ENCODE results near the gene KIF25. TPM values are rescaled to one million over a fixed set of nuclear protein-coding genes. Genes with fewer than 3 reads are reported as not detected.

Gene KIF25
- total and polyA plus RNA-seq, 5 donors from 2014 or later: not detected

DNA sequence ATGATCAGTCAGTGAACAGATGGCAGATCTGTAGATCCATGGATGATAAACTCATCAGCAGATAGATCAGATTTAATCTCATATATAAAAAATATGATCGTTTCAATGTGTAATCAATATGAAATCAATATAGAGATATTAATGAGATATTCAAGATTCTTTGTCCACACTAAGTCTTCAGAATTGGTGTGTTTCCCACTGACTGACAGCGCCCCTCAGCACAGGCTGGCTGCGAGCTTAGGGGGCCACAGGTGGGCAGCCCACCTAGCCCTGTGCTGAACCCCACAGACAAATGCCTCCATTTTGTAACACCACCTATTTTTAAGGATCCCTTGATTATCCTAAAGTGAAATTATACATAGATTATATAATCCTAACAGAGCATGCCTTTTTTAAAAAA lies 49.2 kb downstream of the KIF25 start:
- H3K36me3 ChIP-seq (ENCODE audit: control insufficient read depth, insufficient read depth, low read length): no peaks in the 10 kb centered on the region
- peaks cover 0 to 9% of the 10 kb centered on the region in 2 experiments for H3K9me3 ChIP-seq (ENCODE audit: control insufficient read depth in 2 of 2, low read length in 2 of 2)
- Mint-ChIP-seq H3K9me3 (peaks cover 0 to 2% (median 0%) of the 10 kb centered on the region in 7 donors), H3K4me1 (no peaks in the 10 kb centered on the region), H3K27ac (no peak overlapping the region), H3K4me3 (no peak overlapping the region), H3K27me3 (no peaks in the 10 kb centered on the region), H3K36me3 (no peaks in the 10 kb centered on the region)
- ATAC-seq (ENCODE audit: low read depth in 2 of 2) (no peak), DNase-seq (no peak)
- no peak overlapping the region for H3K4me3 ChIP-seq (ENCODE audit: low read depth, low read length)
- no peaks in the 10 kb centered on the region for H3K27me3 ChIP-seq (ENCODE audit: control insufficient read depth, insufficient read depth, low read length)
- no peaks in the 10 kb centered on the region for H3K4me1 ChIP-seq (ENCODE audit: control insufficient read depth, insufficient read depth, low read length, poor library complexity, severe bottlenecking)
- H3K27ac ChIP-seq (ENCODE audit: insufficient read depth, low read length, poor library complexity, severe bottlenecking): no peak overlapping the region

DNA sequence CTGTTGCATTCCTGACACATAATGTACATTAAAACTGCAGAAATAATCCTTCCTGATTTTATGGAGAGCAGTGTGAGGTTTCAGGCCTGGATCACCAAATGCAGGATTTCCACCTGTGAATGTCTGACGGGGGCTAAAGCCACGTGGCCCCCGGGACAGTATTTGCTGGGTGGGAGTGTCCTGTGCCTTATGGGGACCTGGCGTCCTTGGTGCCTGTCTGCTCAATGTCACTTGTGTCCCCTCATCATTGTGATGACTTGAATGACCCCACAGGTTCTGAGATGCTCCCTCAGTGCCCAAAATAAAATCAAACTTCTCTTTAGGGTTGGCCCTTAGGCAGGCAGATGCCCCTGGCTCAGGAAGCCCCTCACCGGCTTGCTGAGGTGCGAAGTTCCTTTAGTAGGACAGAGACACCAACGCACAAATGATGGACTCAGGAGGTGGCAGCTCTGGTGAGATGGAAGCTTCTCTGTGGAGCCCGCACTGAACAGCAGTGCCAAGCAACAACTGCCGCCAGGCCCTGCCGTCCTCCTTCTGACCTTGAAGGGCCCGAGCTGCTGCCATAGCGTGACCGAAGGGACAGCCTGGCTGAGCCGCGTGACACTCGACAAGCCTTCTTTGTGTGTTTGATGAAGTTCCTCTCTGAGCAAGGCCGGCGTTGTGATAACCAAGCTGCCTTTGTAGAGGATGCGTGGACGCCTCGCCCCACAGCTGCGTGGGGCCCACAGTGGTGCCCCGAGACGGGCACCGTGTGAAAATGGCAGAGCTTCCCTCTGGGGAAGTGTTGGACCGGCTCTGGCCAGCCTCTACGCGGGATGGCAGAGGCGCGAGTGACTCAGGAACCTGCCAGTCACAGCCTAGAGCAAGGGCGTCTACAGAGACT lies 50.6 kb downstream of the KIF25 start:
- no peak for DNase-seq
- no peak overlapping the region for H3K27ac Mint-ChIP-seq
- H3K9me3 Mint-ChIP-seq: no peaks in the 10 kb centered on the region
- H3K27me3 Mint-ChIP-seq: no peaks in the 10 kb centered on the region
- Histone ChIP-seq H3K27ac (ENCODE audit: insufficient read depth, low read length, poor library complexity, severe bottlenecking) (no peak overlapping the region), H3K9me3 (ENCODE audit: control insufficient read depth in 2 of 2, low read length in 2 of 2) (no peaks in the 10 kb centered on the region), H3K4me3 (ENCODE audit: low read depth, low read length) (no peak overlapping the region), H3K36me3 (ENCODE audit: control insufficient read depth, insufficient read depth, low read length) (no peaks in the 10 kb centered on the region), H3K27me3 (ENCODE audit: control insufficient read depth, insufficient read depth, low read length) (no peaks in the 10 kb centered on the region), H3K4me1 (ENCODE audit: control insufficient read depth, insufficient read depth, low read length, poor library complexity, severe bottlenecking) (no peaks in the 10 kb centered on the region)
- ATAC-seq (ENCODE audit: low read depth in 2 of 2): no peak
- H3K36me3 Mint-ChIP-seq: no peaks in the 10 kb centered on the region
- no peaks in the 10 kb centered on the region for H3K4me1 Mint-ChIP-seq
- no peak overlapping the region for H3K4me3 Mint-ChIP-seq

DNA sequence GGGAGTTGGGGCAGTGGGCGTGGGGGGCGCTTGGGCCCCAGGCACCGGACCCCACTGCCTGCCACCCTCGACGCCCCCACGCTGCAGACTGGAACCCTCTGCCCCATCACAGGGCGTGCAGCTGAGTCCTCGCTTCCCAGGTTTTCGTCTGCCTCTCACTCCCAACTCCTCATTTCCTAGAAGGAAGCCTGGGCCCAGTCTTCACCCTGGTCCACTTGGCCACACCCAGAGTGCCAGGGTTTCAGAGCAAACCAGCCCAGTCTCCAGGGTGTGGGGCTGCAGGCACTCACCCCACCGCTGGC lies 51.2 kb downstream of the KIF25 start:
- Histone ChIP-seq H3K27me3 (ENCODE audit: control insufficient read depth, insufficient read depth, low read length) (no peaks in the 10 kb centered on the region), H3K36me3 (ENCODE audit: control insufficient read depth, insufficient read depth, low read length) (no peaks in the 10 kb centered on the region), H3K4me3 (ENCODE audit: low read depth, low read length) (no peak overlapping the region), H3K4me1 (ENCODE audit: control insufficient read depth, insufficient read depth, low read length, poor library complexity, severe bottlenecking) (no peaks in the 10 kb centered on the region), H3K9me3 (ENCODE audit: control insufficient read depth in 2 of 2, low read length in 2 of 2) (no peaks in the 10 kb centered on the region), H3K27ac (ENCODE audit: insufficient read depth, low read length, poor library complexity, severe bottlenecking) (no peak overlapping the region)
- DNase-seq (no peak), ATAC-seq (ENCODE audit: low read depth in 2 of 2) (no peak)
- H3K4me3 Mint-ChIP-seq: no peak overlapping the region
- no peaks in the 10 kb centered on the region for H3K36me3 Mint-ChIP-seq
- H3K27me3 Mint-ChIP-seq: no peaks in the 10 kb centered on the region
- H3K9me3 Mint-ChIP-seq: no peaks in the 10 kb centered on the region
- no peak overlapping the region for H3K27ac Mint-ChIP-seq
- no peaks in the 10 kb centered on the region for H3K4me1 Mint-ChIP-seq

DNA sequence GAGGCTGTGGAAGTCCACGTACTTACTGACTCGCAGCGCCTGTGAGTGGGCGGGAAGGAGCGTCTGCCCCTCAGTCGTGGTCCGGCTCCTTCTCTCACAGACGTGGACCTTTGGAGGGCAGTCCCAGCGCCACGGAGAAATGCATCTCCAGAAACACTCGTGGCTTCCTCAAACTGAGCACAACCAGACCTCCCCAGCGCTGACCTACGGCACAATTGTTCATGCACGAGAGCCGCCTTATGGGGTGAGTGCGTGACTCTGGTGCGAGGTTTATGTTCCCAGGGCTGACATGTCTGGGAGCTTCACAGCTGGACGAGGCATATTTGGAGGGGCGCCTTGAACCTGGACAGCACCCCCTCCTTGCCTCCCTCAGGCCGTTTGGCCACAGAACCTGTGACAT lies 51.8 kb downstream of the KIF25 start:
- Histone ChIP-seq H3K36me3 (ENCODE audit: control insufficient read depth, insufficient read depth, low read length) (no peaks in the 10 kb centered on the region), H3K9me3 (ENCODE audit: control insufficient read depth in 2 of 2, low read length in 2 of 2) (no peaks in the 10 kb centered on the region), H3K4me3 (ENCODE audit: low read depth, low read length) (no peak overlapping the region), H3K4me1 (ENCODE audit: control insufficient read depth, insufficient read depth, low read length, poor library complexity, severe bottlenecking) (no peaks in the 10 kb centered on the region), H3K27me3 (ENCODE audit: control insufficient read depth, insufficient read depth, low read length) (no peaks in the 10 kb centered on the region), H3K27ac (ENCODE audit: insufficient read depth, low read length, poor library complexity, severe bottlenecking) (no peak overlapping the region)
- DNase-seq (no peak), ATAC-seq (ENCODE audit: low read depth in 2 of 2) (no peak)
- H3K4me1 Mint-ChIP-seq: no peaks in the 10 kb centered on the region
- H3K27ac Mint-ChIP-seq: no peak overlapping the region
- no peaks in the 10 kb centered on the region for H3K27me3 Mint-ChIP-seq
- H3K9me3 Mint-ChIP-seq: no peaks in the 10 kb centered on the region
- no peaks in the 10 kb centered on the region for H3K36me3 Mint-ChIP-seq
- H3K4me3 Mint-ChIP-seq: no peak overlapping the region

DNA sequence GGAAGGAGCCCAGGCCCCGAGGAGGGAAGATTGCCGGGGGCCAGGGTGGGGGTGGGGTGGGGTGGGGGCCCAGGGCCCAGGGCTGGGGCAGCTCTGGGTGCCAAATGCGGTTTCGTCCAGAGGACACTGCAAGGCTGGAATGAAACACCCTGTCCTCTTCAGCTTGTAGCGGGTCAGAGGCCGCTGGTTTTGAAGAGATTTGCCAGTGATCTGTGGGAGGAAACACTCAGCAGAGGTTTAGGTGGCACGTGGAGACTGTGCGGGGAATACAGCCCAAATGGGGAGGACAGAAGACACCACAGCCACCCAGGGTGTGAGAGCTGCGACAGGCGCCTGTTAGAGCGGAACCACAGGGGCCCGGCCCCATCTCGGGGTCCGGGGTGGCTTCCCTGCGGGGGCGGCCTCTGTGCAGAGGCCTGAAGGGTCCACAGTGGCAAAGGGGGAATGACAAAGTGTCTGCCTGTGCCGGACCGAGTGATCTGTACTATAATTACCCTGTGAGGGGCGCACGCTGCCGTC lies 52.3 kb downstream of the KIF25 start:
- Histone ChIP-seq H3K4me1 (ENCODE audit: control insufficient read depth, insufficient read depth, low read length, poor library complexity, severe bottlenecking) (no peaks in the 10 kb centered on the region), H3K27ac (ENCODE audit: insufficient read depth, low read length, poor library complexity, severe bottlenecking) (no peak overlapping the region), H3K27me3 (ENCODE audit: control insufficient read depth, insufficient read depth, low read length) (no peaks in the 10 kb centered on the region), H3K4me3 (ENCODE audit: low read depth, low read length) (no peak overlapping the region), H3K36me3 (ENCODE audit: control insufficient read depth, insufficient read depth, low read length) (no peaks in the 10 kb centered on the region), H3K9me3 (ENCODE audit: control insufficient read depth in 2 of 2, low read length in 2 of 2) (no peaks in the 10 kb centered on the region)
- Mint-ChIP-seq H3K4me1 (no peaks in the 10 kb centered on the region), H3K27me3 (no peaks in the 10 kb centered on the region), H3K4me3 (no peak overlapping the region), H3K27ac (no peak overlapping the region), H3K9me3 (no peaks in the 10 kb centered on the region), H3K36me3 (no peaks in the 10 kb centered on the region)
- ATAC-seq (ENCODE audit: low read depth in 2 of 2): no peak
- DNase-seq: no peak

DNA sequence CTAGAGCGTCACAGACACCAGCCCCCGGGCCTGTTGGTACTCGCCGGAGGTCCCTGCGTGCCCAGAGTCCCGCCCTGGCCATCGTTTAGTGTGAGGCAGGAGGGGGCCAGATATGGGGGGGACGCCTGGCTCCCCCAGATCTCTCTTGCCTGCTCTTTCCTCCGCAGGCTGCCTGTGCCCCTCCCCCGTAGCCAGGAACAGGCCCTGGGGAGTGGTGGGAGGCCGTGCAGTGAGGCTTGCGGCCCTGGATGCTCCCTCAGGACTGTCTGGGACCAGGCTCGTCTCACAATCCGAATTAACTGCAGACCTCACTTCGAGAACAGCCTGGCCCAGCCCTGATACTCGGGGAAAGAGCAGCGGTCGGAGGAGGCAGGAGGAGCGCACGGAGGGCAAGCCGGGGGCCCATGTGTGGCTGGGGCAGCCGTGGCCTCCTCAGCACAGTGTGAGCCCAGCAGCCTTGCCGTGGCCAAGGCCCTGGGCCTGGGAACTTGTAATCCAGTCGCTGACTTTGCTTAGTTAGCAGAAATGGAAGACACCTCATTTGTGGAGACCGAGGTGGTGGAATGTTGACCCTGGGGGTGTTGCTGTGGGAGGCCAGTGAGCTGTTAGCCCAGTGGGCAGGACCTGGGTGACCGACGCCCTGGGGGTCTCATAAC lies 52.9 kb downstream of the KIF25 start:
- DNase-seq (no peak), ATAC-seq (ENCODE audit: low read depth in 2 of 2) (no peak)
- Histone ChIP-seq H3K4me3 (ENCODE audit: low read depth, low read length) (no peak overlapping the region), H3K9me3 (ENCODE audit: control insufficient read depth in 2 of 2, low read length in 2 of 2) (no peaks in the 10 kb centered on the region), H3K36me3 (ENCODE audit: control insufficient read depth, insufficient read depth, low read length) (no peaks in the 10 kb centered on the region), H3K4me1 (ENCODE audit: control insufficient read depth, insufficient read depth, low read length, poor library complexity, severe bottlenecking) (no peaks in the 10 kb centered on the region), H3K27ac (ENCODE audit: insufficient read depth, low read length, poor library complexity, severe bottlenecking) (no peak overlapping the region), H3K27me3 (ENCODE audit: control insufficient read depth, insufficient read depth, low read length) (no peaks in the 10 kb centered on the region)
- no peaks in the 10 kb centered on the region for H3K4me1 Mint-ChIP-seq
- no peaks in the 10 kb centered on the region for H3K36me3 Mint-ChIP-seq
- no peak overlapping the region for H3K4me3 Mint-ChIP-seq
- H3K9me3 Mint-ChIP-seq: no peaks in the 10 kb centered on the region
- no peak overlapping the region for H3K27ac Mint-ChIP-seq
- no peaks in the 10 kb centered on the region for H3K27me3 Mint-ChIP-seq

DNA sequence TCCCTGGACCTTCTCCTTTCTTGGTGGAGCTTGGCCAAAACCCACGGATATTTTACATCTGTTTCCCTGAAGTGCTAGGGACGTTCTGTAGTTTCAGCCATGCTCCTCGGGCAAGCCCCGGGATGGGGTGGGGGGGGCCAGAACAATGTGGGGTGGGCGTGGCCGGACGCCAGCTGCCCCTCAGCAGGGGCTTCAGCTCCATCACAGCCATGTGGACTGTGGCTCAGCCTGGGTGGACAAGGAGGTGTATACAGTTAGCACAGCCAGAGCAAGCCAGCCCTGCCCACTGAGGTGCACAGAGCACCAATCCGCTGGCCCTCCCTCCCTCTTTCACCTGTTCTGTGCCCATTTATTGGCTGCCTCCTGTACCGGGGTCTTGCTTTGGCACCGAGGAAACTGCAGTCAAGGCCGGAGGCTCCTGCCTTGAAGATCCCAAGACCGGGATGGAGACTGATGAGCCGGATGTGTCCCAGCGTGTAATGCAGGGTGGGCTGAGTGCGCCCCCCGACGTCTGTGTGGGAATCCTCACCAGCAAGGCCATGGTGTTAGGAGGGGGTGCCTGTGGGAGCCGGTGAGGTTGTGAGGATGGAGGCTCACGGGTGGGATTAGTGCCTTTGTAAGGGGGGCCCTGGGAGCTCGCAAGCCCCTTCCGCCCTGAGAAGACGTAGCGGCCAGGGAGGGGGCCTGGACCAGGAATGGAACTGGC lies 53.6 kb downstream of the KIF25 start:
- H3K27me3 Mint-ChIP-seq: no peaks in the 10 kb centered on the region
- no peaks in the 10 kb centered on the region for H3K36me3 ChIP-seq (ENCODE audit: control insufficient read depth, insufficient read depth, low read length)
- H3K27ac Mint-ChIP-seq: no peak overlapping the region
- no peaks in the 10 kb centered on the region for H3K4me1 Mint-ChIP-seq
- H3K27me3 ChIP-seq (ENCODE audit: control insufficient read depth, insufficient read depth, low read length): no peaks in the 10 kb centered on the region
- no peaks in the 10 kb centered on the region for H3K36me3 Mint-ChIP-seq
- ATAC-seq (ENCODE audit: low read depth in 2 of 2) (no peak), DNase-seq (no peak)
- no peak overlapping the region for H3K4me3 ChIP-seq (ENCODE audit: low read depth, low read length)
- no peak overlapping the region for H3K4me3 Mint-ChIP-seq
- no peaks in the 10 kb centered on the region for H3K4me1 ChIP-seq (ENCODE audit: control insufficient read depth, insufficient read depth, low read length, poor library complexity, severe bottlenecking)
- H3K9me3 ChIP-seq (ENCODE audit: control insufficient read depth in 2 of 2, low read length in 2 of 2): no peaks in the 10 kb centered on the region
- H3K27ac ChIP-seq (ENCODE audit: insufficient read depth, low read length, poor library complexity, severe bottlenecking): no peak overlapping the region
- no peaks in the 10 kb centered on the region for H3K9me3 Mint-ChIP-seq
